Activated CD4-positive, alpha-beta T cell treated with anti-CD3 and anti-CD28 coated beads, Interleukin-2, amount 50 U/mL, for 48 hours (primary cell): ENCODE measurements around the gene JAM3.
"Not testable (repeated sequence)": the region's sequence is repeated elsewhere in the genome, so short reads cannot be mapped to it uniquely, and the experiment has no call there.

Source experiments
- DNase-seq, 2 experiments: peaks; one replicate each; pipeline ENCODE4 v3.0.0-alpha.2; 2020

JAM3 gene

DNA sequence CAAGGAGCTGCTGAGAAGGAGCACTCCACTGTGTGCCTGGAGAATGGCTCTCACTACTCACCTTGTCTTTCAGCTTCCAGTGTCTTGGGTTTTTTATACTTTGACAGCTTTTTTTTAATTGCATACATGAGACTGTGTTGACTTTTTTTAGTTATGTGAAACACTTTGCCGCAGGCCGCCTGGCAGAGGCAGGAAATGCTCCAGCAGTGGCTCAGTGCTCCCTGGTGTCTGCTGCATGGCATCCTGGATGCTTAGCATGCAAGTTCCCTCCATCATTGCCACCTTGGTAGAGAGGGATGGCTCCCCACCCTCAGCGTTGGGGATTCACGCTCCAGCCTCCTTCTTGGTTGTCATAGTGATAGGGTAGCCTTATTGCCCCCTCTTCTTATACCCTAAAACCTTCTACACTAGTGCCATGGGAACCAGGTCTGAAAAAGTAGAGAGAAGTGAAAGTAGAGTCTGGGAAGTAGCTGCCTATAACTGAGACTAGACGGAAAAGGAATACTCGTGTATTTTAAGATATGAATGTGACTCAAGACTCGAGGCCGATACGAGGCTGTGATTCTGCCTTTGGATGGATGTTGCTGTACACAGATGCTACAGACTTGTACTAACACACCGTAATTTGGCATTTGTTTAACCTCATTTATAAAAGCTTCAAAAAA lies 82.3 kb downstream of the JAM3 start:
- no peak for DNase-seq

DNA sequence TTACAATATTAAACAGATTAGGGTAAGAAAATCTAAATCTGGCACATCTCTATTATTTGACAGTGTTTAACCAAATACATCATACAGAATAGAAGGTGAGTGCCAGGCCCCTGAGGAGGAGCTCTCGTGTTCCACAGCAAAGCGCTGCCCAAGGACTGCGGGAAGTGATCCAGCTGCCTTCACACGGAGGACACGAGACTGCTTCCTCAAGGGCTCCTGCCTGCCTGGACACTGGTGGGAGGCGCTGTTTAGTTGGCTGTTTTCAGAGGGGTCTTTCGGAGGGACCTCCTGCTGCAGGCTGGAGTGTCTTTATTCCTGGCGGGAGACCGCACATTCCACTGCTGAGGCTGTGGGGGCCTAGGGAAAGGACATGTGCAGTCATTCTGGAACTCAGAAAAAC lies 83.8 kb downstream of the JAM3 start:
- DNase-seq: no peak

DNA sequence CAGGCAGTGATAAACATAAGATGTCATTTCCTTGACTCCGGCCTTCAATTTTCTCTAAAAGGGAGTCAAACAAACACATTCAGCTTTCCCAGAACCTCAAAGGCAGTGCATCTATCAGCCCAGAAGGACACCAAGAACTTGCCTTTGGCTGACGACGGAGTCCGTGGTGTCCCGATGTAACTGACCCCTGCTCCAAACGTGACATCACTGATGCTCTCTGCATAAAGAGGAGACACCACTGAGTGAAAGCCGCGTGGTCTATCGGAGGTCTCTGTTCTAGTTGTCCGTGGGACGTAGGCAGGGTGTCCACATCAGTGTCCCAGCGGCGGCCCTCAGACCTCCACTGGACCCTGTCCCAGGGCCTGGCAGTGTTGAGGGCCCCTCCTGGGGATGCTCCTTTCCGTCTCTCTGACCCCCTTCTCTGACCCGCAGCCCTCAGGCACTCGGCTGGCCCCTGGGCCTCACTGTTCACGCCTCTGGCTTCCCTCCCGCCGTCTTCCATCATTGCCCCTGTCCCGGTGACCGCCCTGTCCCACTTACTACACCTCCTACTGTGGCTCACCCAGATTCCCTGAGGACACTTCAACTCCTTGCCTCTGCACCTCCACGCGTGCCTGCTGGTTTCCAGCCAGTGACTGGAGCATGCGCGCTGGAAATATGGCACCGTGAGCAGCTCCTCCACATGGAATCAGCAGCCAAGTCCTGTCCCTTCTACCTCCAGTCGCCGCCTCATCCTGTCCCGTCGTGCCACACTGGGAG lies 84.5 kb downstream of the JAM3 start:
- no peak for DNase-seq

DNA sequence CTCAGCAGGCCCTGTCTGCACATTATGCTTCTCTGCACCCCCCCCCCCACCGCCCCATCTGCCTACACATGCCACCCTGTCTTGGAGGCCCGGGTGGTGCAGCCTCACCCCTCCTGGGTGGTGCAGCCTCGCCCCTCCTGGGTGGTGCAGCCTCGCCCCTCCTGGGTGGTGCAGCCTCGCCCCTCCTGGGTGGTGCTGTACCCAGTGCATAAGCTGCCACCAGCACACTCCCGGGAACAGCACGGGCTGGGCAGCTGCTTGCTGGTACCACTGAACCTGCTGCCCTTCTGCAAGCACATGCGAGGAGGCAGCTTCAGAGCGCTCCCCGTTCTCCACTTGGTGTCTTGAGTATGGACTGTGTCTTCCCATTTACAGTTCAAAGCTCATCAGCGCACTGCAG lies 85.6 kb downstream of the JAM3 start:
- DNase-seq: no peak

DNA sequence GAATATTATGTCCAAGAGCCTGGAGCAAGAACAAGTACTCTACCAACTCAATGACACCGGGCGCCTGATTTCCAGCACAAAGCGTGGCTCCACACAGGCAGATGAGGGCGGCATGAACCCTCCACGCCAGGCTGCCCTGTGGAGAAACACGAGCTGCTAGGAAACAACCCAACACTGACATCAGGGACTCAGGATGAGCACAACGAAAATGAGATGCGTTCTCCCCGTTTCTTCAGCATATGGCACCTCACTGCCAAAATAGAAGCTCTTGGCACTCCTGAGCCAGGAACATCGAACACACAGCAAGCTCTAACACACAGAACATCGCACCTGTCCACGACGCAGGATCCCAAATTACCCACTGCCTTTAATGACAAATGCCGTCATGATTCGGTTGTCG lies 86.6 kb downstream of the JAM3 start:
- no peak for DNase-seq

DNA sequence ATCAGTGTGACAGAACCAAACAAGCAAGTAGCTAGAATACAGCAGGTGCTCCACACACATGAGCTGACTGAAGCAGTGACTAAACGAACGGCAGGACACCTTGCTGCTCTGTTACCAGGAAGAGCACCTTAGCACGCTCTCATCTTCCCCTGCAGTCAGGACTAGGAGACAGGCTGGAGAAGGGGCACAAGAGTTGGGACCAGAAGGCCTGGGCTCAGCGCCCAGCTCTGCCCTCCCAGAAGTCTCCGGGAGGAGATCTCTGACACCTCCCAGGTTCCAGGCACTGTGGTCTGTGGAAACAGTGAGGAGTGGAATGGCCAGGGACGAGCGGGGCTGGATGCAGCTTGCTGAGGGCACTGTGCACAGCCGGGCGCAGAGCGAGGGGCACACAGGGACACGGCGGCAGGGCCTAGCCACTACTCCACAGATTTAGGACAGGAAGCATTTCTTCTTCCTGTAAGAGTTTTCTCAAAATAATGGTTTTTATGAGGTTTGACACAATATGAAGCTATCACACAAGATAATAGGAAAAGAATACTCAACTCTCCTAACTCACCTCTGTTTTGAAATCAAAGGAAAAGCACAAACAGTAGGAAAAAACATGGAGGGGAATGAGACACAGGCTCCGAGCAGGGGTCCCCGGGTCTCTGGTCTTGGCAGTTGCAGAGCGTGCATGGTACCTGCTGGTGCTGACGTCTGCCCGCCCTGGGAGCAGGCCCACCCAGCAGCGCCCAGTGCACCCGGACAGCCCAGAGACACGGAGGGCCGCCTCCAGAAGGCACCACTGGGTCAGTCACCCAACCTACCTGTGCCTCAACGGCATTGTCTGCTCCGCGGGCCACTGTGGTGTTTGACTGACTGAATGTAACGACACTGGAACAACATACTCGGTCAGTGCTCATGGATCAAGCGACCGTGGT lies 87.3 kb downstream of the JAM3 start:
- DNase-seq: no peak

DNA sequence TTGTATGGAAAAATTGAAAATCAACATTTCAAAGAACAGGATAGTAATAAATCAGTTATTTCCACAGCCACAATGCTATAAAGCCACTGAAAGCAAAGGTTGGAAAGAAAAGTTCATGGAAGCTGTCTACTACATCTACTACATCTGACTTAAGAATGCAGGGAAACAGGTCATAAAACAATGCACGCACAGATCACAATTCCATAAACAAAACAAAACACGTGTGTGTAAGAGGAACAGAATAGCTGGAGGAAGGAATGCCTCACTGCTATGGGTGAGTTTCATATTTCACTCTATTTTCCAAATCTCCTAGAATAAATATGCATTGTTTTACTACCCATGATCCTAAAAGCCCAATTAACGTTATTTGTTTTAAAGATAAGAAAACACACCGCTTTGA lies 88.6 kb downstream of the JAM3 start:
- no peak for DNase-seq

DNA sequence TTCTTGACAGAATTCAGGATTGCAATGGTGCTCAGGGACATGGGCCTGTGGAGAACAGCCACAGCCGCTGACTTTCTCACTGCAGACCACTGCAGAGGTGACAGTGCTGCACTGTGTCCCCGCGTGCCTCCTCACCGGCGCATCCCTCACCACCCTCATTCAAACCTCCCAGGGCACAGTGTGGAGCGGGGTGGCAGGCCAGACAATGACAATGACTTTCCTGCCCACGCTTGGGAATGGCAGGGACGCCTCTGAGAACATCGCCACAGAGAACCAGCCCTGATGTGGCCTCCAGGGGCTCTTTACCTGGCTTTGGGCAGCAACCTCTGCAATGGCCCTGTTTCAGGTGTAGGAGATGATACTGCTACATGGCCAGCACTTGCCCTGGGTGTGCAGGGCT lies 89.2 kb downstream of the JAM3 start:
- DNase-seq: no peak

DNA sequence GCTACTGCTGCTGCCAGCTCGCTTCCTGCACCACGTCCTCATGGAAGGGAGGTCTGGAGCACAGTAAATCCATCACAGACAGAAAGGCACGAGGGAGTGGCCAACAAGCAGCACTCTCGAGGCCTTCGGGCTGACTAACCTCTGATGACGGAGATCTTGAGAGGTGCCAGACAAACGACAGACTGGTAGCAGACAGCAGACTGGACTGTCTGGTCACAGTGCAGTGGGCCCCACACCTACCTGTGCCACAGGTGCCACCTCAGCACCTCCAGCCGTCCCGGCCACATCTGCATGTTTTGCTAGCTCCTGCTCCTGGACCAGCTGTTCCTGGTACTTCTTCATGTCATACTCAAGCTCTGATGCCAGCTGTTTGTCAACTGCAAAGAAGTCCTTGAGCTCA lies 90.8 kb downstream of the JAM3 start:
- no peak for DNase-seq

DNA sequence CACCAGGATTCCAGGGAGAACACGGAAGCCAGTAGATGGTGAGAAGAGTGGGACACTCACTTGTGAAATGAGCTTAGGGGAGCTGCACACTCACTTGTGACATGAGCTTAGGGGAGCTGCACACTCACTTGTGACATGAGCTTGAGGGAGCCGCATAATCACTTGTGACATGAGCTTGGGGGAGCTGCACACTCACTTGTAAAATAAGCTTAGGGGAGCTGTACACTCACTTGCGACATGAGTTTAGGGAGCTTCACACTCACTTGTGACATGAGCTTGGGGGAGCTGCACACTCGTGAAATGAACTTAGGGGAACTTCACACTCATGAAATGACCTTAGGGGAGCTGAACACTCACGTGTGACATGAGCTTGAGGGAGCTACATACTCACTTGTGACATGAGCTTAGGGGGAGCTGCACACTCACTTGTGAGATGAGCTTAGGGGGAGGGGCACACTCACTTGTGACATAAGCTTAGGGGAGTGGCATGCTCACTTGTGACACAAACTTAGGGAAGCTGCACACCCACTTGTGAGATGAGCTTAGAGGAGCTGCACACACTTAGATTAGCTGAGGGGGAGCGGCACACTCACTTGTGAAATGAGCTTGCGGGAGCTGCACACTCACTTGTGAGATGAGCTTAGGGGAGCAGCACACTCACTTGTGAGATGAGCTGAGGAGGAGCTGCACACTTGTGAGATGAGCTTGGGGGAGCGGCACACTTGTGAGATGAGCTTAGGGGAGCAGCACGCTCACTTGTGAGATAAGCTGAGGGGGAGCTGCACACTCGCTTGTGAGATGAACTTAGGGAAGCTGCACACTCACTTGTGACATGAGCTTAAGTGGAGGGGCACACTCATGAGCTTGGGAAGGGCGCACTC lies 95.9 kb downstream of the JAM3 start:
- no peak for DNase-seq

DNA sequence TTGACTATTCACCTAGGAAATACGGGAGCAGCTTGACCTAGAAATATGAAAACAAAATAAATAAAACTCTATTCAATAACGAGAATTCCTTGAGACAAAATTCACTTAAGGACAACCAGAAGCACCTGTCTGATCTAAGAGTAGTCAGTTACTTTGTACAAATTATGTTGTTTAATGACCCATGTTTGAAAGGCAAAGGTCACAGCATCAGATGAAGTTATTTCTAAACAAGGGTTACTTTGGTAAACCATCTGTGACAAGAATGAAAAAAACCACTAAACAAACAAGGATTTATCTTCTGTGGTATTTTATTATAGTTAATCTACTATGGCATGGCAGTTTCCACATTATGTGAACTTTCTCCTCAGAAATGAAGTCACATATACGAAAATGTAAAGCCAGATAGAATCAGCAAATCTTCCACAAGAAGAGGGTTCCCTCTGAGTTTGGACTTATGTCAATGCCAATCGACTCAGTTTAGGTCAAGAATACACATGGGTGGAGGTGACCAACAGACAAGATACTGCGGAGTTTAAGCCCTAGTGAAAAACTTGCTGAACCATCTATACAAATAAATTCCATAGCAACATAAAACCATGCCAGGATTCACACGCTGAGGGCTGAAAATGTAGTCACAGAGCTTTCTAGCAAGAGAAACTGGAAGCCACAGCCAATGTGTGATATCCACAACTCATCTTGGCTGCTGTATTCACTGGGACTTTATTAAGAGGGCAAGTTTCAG lies 101.5 kb downstream of the JAM3 start:
- no peak for DNase-seq

DNA sequence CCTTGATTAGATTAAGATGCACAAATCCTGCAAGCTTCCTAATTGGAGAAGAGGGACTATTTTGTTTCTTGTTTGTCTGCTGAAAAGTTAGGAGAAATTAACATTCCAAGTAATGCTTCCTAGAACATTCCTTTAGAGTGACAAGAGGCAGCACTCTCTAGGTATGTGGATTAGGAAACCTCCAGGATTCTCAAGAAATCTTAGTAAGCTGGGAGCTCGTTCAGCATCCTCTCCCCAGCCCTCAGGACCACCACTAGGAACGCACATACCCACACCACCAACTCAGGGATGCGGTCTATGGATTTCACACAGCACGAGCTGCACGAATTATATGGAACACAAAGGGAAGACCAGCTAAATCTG lies 102.0 kb downstream of the JAM3 start:
- no peak for DNase-seq

DNA sequence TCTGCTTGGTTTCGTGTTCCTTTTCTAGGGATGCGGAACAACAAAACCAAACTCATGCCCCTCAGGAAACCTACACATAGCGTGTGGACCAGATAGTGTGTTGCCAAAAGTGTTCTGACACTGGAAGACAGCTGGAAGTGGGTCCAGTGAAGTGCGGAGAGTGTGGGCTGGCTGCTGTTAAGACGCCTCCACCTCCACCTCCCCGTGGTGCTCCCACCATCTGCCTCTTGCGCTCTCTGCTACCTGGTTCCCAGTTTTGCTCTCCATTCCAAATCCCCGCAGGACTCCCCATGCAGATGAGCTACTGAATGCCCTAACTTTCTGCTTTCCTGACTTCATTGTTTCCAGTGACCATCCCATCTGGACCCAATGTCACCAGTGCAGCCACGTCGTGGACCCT lies 103.1 kb downstream of the JAM3 start:
- no peak for DNase-seq

DNA sequence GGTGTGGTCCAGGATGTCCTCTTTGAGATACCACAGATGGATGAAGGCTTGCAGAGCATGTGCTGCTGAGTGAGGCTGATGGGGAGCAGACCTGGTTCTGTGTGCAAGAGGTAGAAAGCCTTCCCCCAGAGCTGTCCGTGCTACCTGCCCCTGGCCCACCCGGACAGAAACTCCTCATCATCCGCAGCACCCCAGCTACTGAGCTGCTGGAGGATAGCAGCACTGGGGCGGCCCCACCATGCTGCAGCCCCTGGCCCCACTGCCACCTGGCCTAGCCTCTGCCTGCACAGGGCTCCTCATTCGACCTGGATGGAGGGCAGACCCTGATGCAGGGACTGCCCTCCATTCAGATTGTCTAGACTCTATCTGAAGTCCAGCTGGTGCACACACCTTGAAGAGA lies 104.4 kb downstream of the JAM3 start:
- no peak for DNase-seq

DNA sequence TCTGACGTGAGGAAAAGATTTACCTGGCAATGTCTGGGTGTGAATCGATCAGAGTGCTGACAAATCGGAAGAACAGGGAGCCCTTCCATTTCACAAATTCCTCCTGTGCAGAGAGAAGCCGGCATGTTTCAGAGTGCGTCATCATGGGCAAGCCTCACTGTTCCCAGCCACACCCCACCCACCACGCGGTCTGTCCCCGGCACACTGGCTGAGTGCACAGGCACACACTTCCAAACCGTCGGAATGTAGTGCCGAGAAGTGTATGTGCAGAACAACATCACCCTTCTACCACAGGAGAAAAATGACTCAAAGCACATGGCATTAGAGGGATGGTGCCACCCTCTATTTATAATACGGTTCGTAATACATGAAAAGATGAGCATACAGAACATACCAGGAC lies 107.4 kb downstream of the JAM3 start:
- no peak for DNase-seq

DNA sequence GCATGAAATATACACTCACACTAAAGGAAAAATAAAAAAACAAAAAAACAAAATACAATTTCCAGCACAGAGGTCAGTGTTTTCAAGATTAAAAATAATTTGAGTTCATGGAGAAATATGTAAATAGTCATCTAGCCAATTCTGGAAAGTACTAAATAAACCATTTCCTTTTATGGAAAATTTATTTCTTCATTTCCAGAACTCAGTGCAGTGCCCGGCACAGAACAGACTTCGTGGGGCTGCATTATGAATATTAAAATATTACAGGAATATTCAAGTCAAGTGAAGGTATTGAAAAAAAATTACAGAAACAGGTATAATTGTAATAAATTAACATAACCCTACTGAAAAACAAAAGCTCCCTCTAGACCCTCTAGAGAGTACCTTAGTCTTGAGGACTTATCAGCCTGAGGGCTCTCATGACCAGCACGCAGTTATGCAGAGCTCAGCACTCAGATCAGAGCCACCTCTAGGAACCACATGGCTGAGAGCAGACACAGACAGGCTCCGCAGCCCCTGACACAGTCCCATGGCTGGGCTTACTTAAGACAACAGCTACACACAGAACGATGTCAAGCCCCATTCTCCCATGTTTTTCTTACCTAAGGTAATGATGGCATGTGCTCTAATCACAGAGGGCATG lies 109.3 kb downstream of the JAM3 start:
- no peak for DNase-seq

DNA sequence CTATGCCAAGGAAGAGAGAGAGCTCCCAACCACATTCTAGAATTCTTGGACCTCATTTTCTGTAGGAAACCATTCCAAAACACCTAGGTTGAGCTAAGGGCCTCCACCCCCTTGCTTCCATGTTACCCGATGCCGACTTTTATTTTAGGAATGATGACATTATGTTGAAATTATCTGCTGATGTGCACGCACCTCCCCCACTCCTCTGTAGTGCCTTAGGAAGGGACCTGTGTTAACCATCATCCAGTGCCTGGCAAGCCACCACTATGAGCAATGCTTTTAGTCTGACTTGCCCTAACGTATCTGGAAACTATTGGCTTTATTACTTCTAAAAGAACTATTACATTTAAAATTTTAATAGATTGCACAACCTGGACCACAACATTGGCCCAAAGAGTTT lies 112.8 kb downstream of the JAM3 start:
- DNase-seq: no peak

DNA sequence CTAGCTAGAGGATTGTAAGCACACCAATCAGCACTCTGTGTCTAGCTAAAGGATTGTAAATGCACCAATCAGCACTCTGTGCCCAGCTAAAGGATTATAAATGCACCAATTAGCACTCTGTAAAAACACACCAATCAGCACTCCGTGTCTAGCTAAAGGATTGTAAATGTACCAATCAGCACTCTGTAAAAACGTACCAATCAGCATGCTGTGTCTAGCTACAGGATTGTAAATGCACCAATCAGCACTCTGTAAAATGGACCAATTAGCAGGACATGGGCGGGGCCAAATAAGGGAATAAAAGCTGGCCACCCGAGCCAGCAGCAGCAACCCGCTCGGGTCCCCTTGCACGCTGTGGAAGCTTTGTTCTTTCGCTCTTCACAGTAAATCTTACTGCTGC lies 119.2 kb downstream of the JAM3 start:
- DNase-seq: not testable (repeated sequence)

DNA sequence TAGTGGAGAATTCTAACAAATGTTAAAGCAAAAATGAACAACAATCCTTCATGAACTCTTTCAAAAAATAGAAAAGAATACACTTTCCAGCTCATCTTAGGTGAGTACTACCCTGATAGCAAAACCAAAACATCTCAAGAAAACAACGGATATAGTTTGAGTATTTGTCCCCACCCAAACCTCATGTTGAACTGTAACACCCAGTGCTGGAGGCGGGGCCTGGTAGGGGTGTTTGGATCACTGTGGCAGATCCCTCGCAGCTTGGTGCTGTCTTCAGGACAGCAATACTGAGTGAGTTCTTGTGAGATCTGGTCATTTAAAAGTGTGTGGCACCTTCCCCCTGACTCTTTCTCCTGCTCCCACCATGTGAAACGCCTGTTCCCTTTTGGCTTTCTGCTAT lies 127.9 kb downstream of the JAM3 start:
- DNase-seq: no peak

DNA sequence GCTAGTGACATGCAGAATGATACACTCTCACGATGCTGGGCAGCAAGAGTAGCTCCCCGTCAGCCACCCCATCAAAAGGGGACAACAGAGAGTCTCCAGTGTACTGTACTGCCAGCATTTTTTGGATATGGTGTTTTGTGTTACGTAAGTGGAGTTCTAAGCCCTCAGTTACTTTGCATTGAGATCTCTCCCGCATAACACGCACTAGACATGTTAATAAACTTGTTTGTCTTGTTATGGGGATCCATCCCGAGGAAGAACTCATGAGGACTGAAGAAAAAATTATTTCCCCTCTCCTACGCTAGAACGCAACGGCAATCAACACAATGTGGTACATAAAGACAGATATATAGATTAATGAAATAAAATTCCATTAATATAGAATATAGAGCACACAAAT lies 130.7 kb downstream of the JAM3 start:
- no peak for DNase-seq

DNA sequence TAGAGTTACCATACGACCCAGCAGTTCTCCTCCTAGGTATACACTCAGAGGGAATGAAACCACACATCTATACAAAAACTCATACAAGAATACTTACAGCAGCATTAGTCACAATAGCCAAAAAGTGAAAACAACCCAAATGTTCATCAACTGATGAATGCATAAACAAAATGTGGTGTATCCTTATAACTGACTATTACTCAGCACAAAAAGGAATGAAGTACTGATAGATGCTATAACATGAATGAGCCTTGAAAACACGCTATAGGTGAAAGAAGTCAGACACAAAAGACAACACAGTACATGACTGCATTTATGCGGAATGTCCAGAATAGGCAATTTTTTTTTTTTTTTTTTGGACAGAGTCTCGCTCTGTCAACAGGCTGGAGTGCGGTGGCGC lies 131.8 kb downstream of the JAM3 start:
- DNase-seq: no peak
